ENCODE measurements around the gene DLG5. TPM values are rescaled to one million over a fixed set of nuclear protein-coding genes. Genes with fewer than 3 reads are reported as not detected.

DLG5 gene, protein sequence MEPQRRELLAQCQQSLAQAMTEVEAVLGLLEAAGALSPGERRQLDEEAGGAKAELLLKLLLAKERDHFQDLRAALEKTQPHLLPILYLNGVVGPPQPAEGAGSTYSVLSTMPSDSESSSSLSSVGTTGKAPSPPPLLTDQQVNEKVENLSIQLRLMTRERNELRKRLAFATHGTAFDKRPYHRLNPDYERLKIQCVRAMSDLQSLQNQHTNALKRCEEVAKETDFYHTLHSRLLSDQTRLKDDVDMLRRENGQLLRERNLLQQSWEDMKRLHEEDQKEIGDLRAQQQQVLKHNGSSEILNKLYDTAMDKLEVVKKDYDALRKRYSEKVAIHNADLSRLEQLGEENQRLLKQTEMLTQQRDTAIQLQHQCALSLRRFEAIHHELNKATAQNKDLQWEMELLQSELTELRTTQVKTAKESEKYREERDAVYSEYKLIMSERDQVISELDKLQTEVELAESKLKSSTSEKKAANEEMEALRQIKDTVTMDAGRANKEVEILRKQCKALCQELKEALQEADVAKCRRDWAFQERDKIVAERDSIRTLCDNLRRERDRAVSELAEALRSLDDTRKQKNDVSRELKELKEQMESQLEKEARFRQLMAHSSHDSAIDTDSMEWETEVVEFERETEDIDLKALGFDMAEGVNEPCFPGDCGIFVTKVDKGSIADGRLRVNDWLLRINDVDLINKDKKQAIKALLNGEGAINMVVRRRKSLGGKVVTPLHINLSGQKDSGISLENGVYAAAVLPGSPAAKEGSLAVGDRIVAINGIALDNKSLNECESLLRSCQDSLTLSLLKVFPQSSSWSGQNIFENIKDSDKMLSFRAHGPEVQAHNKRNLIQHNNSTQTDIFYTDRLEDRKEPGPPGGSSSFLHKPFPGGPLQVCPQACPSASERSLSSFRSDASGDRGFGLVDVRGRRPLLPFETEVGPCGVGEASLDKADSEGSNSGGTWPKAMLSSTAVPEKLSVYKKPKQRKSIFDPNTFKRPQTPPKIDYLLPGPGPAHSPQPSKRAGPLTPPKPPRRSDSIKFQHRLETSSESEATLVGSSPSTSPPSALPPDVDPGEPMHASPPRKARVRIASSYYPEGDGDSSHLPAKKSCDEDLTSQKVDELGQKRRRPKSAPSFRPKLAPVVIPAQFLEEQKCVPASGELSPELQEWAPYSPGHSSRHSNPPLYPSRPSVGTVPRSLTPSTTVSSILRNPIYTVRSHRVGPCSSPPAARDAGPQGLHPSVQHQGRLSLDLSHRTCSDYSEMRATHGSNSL (N-terminal part only)
- 2.8 and 3.9 TPM in 2 replicates for total RNA-seq

GRCh38 chr10:77926566-77927401 is at the start of gene DLG5:
TSS of gene DLG5 (minus strand) at chr10:77926755. CDS start at chr10:77926520, 235 bp downstream.

Other genes with a start within 250 kb of the DLG5 start
- 16.8 and 17.5 TPM in 2 replicates for gene POLR3A, start 102.8 kb upstream of the DLG5 start, total RNA-seq
- gene RPS24, start 107.1 kb upstream of the DLG5 start, total RNA-seq = 2,484 and 2,710 TPM in 2 replicates